GM18858 (cell line): ENCODE data around the gene CXorf65.

Experiments
- ATAC-seq: cut with Tn5 transposase; IDR thresholded peaks from one replicate; pipeline ENCODE4 v1.9.1; 2021; ENCODE audit not compliant: unreplicated experiment

Gene CXorf65

DNA sequence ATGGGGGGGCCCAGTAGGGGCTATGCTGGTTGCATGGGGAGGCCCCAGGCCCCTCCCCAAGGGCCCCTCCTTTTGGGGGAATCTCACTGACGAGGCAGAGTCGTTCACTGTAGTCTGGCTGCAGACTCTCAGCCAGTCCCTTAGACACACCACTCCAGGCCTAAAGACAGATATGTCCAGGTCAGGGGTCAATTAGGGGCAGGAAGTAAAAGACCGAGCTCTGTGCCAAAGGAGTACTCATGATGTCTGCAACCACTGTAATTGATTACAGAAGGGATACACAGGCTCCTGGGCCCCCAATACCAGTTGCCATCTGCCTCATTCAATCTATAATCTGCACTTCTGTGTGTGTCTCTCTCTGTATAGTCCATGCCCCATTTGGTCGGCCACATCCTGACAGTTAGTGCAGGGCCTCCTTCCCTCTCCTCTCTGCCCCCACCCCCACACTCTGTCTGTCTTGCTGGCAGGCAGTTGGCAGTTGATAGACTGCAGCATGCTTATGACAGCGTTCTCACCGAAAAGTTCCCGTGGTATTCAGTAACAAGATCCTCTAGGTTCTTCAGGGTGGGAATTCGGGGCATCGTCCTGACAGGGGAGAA is 1.3 kb upstream of the CXorf65 start:
- no peak for ATAC-seq

DNA sequence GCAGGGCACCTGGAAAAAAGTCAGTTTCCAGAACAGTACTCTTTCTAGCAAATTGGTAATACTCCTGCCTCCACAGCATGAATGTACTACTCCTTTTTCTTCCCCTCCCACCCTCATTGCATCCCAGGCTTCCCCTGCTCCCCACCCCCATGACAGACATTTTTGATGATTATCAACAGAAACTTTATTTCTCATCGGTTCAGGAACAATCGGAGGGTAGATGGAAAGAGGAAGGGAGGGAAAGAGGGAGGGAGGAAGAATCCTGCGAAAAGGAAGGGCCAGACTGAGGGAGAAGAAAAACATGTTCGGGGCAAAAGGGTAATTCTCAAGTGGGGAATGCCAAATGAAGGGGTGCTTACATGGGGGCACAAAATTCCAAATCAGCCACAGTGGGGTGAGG is 705 bp upstream of the CXorf65 start:
- no peak for ATAC-seq

DNA sequence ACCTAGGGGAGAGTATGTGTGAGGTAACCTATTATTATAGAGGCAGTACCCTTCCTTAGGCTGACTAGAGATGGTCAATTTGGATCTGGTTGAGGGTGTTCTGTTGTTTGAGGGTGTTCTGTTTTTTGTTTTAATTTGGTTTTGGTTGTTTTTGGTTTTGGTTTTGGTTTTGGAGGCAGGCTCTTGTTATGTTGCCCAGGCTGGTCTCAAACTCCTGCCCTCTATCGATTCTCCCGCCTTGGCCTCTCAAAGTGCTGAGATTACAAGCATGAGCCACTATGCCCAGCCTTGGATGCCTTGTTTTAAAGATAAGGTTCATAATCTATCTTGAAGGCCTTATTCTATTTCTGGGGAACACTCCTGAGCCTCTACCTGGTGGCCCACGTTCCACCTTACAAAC is 912 bp downstream of the CXorf65 start:
- no peak for ATAC-seq

DNA sequence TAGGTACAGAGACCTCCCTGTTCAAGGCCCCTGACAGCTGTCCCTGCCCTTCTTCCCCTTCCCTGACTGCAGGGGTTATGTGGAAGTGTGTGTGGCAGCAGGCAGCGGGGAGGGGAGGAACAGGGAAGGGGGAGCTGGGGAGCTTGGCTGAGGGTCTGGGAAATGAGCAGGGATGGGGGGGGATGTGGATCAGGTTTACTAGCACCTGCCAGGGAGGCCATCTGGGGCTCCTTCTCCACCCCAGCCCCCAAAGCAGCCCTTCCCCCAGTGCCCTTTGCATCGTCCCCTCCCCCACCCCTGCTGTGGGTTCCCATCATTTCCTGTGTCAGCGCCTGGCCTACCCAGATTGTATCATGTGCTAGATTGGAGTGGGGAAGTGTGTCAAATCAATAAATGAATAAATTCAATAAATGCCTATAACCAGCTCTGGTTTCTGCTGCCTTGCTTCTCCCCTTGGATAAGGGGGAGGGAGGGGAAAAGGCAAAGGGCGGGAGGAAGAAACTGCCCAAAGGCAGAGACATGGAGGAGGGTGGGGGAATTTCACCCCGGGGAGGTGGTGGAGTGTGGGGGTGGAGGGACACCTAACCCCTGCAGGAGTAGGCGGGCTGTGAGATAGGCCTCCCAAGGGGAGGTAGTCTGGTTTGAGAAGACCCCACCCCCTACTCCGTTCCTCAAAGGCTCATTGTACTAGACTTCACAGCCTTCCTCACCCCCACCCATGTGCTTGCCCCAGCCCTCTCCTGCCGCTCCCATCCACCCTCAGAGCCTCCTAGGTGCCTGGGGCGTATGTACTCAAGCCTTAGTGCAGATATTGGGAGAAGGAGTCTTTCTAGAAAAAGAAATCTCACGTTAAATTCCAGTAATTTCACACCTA is 3.2 kb downstream of the CXorf65 start:
- no peak for ATAC-seq

DNA sequence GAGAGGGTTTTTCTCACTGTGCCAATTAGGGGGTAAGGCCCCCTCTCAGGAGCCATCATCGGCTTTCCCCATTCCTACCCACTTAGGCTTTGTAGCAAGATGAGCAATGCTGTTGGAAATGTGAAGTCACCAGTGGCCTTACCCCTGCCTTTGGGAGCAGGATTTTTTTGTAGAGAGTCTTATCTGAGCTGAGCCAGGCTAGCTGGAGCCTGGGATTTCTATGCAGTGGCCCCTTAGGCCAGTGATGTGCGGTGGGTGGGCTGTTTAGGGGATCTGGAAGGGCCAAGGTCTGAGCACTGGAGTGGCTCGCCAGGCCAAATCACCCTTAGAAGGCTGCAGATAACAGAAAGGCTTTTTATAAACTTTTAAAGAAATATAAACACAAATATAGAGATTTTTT is 4.2 kb downstream of the CXorf65 start:
- ATAC-seq, result no peak

DNA sequence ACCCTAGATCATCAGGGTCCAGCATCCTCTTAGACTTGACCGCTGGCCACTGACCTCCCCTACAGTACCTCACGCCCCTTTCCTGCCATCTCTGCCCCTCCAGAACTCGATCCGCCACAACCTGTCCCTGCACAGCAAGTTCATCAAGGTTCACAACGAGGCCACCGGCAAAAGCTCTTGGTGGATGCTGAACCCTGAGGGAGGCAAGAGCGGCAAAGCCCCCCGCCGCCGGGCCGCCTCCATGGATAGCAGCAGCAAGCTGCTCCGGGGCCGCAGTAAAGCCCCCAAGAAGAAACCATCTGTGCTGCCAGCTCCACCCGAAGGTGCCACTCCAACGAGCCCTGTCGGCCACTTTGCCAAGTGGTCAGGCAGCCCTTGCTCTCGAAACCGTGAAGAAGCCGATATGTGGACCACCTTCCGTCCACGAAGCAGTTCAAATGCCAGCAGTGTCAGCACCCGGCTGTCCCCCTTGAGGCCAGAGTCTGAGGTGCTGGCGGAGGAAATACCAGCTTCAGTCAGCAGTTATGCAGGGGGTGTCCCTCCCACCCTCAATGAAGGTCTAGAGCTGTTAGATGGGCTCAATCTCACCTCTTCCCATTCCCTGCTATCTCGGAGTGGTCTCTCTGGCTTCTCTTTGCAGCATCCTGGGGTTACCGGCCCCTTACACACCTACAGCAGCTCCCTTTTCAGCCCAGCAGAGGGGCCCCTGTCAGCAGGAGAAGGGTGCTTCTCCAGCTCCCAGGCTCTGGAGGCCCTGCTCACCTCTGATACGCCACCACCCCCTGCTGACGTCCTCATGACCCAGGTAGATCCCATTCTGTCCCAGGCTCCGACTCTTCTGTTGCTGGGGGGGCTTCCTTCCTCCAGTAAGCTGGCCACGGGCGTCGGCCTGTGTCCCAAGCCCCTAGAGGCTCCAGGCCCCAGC is 5.7 kb downstream of the CXorf65 start:
- no peak for ATAC-seq

DNA sequence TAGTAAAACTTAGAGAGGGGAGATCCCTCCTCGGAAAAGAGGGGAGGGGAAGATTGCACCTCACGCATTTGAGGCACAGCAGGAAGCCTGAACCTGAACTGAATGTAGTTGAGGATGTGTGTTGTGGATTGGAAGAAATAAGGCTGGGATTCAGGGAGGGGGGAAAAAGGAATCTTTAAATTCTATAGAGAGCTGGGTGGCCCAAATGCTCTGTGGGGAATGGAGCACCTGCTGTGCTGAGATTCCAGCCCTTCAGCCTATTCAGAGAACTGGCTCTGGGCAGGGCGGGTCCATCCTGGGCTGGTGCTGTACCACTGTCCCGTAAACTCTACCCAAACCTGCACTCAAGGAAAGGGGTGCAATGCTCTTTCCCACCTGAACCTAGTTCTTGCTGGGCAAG is 6.8 kb downstream of the CXorf65 start:
- ATAC-seq, result no peak

DNA sequence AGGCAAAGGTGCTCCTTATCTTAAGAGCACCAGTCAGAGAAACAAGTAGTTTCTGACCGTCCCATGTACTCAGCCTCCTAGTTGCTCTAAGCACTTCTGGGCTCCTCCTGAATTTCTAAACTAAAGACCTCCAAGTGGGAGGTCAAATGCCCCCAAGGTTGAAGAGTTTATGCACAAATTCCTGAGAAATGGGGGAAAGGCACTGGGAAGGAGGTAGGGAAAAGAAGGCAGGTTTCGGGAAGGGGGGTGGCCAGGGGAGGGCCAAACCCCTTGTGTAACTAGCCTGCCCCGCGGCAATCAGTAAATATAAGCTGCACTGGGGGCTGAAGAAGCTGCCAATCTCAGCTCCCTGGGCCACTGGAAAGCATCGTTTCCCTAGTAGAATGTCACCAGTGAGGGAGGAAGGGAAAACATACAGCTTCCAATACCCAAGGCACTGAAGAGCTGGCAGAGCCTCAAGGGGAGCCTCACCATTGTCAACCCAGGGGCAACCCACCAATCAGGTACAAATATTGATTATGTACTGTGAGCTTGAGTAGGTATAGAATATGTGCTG is 7.5 kb downstream of the CXorf65 start:
- no peak for ATAC-seq

DNA sequence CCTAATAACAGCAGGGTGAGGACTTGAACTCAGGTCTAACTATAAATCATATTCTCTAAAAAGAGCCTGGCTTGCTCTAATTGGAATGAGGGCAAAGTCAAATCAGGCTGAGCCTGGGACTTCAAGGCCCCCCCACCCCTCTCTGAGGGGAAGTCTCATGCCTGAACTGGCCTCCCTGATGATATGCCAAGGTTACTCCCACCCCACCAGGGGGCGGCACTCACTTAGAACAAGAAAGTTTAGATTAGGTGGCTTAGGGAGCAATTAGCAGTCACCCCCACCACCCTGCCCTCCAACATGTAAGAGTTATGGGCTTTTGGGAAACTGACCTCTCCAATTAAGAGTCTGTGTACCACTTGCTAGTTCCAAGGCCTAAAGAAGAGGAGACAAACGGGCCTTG is 8.2 kb downstream of the CXorf65 start:
- ATAC-seq, result no peak

DNA sequence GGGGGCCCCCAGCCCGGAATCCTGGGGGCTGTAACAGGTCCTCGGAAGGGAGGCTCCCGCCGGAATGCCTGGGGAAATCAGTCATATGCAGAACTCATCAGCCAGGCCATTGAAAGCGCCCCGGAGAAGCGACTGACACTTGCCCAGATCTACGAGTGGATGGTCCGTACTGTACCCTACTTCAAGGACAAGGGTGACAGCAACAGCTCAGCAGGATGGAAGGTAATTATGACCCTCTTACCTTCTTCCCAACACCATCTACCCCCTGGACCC is 9.8 kb downstream of the CXorf65 start:
- no peak for ATAC-seq

DNA sequence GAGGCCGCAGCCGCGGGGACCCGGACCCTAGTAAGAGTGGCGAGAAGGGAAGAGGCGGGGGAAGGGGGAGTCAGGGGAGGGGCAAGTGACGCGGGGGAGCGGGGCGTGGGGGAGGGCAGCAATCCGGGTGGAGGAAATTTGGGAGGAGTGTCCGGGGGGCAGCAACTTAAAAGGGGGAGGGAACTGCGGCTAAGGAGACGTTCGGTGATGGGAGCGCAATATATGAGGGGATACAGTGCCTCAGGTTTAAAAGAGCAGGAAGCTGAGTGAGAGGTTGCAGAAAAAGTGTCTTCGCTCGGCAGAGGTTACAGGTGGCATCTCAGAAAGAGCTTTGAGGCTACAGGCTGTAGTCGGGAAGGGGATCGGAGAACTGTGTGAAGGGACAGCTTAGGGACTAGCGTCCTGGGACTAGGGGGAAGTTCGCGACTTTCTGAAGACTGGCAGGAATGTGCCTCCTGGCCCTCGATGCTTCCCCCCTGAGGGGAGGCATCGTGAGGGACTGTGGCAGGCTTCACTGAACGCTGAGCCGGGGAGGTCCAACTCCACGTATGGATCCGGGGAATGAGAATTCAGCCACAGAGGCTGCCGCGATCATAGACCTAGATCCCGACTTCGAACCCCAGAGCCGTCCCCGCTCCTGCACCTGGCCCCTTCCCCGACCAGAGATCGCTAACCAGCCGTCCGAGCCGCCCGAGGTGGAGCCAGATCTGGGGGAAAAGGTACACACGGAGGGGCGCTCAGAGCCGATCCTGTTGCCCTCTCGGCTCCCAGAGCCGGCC is 10.4 kb downstream of the CXorf65 start:
- no peak for ATAC-seq

DNA sequence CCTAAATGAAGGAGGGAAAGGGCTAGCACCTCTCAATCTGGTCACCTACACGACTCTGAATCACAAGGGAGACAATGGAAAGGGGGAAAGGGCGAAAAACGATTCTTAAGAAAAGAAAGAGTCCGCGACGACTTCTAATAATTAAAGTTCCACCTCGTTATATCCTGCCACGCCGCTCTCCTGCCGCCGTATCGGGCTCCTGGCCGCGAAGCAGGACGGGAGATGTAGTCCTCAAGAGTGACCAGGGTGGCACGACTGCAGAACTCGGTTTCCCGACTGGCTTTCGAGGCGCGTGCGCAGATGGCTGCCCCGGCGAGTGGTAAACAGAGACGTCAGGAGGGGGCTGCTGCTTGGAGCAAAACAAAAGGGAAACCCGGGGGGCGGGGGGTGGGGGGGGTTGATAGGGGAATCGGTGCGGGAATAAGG is 11.0 kb downstream of the CXorf65 start, which contains the start of gene FOXO4:
Gene FOXO4, plus strand, starts transcription at position 297 of the 426 bp plus-strand sequence. CDS start 678 bp downstream, outside the sequence.
- peak; percentile 84 for ATAC-seq

DNA sequence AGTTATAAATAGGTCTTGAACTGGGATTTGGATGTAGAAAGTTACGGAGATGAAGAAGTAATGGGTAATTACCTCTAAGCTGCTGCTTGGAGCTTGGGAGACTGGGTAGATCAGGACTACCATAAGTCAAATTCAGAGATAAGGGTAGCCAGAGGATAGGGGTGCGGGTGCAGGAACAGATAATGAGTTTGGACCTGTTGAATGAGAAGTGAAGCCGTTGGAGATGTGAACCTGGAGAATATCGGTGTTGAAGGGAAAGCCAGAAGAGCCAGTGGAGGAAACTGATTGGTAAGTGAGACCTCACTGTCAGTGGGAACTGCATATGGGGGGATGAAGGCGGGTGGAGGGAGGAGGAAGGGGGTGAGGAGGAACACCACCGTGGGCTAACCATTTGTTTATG is 11.5 kb downstream of the CXorf65 start:
- no peak for ATAC-seq

DNA sequence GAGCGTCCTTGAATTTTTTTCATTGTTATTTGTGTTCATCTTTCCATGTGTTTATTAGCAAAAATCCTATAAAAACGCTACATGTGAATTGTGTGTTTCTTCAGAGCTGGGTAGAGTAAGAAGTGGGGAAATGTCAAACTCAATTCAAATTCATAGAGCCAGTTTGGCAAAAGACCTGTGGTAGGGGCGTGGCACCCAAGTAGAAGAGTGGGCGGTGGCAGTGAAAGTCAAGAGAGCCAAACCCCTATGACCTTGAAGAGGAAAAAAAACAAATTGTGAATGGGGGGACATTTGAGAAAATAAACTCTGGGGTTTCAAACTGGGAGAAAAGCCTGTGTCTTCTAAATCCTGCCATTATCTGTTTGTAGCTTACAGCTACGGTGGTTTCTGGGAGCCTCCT is 15.3 kb downstream of the CXorf65 start:
- ATAC-seq, result no peak

DNA sequence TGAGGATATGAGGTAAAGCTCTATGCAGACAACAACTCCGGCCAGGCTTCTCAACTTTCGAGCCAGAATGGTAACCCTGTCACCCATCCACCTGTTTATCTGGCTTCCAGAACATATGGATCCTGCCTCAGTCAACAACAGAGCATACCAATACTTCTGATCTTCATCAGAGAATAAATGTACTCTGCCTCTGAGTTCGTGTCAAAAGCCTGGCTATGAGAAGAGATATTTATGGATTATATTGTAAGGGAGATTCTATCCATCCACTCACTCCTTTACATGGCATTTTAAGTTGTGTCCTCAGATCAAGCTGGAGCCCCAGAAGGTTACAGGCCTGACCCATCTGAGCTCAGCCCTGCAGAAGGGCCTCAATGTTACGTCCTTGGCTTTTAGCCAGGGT is 20.6 kb downstream of the CXorf65 start:
- no peak for ATAC-seq

DNA sequence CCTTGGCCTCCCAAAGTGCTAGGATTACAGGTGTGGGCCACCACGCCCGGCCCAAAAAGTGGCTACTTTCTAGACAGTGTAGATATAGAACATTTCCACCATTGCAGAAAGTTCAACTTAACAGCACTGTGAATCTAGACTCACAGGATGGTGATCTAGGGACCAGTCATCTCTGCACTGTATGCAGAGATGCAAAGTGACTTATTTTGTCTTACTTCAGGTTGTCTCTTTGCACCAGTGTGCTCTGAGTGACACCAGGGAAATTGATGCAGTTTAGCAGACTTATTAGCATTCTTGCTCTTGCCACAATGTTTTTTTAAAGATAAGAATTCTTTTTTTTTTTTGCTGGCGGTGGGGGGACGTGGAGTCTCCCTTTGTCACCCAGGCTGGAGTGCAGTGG is 23.7 kb downstream of the CXorf65 start:
- ATAC-seq, result no peak

DNA sequence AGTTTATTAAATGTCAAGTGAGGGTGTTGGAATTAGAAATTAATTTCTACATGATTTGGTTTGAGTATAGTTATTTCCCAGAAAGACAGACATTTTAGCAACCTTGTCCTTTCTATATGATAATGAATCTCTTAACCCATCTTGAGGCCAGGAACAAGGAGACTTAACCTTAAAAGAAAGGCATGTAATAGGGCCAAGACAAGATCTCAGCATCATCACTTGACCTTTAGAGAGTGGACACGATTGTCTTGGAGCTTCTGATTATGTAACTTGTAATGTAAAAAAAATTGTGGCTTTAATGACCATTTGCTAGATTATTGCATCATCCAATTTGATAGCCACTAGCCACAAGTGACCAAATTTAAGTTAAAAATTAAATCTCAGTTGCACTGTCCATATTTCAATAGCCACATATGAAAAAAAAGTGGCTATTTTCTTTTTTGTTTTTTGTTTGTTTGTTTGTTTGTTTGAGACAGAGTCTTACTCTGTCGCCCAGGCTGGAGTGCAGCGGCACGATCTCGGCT is 24.4 kb downstream of the CXorf65 start:
- ATAC-seq, result no peak

DNA sequence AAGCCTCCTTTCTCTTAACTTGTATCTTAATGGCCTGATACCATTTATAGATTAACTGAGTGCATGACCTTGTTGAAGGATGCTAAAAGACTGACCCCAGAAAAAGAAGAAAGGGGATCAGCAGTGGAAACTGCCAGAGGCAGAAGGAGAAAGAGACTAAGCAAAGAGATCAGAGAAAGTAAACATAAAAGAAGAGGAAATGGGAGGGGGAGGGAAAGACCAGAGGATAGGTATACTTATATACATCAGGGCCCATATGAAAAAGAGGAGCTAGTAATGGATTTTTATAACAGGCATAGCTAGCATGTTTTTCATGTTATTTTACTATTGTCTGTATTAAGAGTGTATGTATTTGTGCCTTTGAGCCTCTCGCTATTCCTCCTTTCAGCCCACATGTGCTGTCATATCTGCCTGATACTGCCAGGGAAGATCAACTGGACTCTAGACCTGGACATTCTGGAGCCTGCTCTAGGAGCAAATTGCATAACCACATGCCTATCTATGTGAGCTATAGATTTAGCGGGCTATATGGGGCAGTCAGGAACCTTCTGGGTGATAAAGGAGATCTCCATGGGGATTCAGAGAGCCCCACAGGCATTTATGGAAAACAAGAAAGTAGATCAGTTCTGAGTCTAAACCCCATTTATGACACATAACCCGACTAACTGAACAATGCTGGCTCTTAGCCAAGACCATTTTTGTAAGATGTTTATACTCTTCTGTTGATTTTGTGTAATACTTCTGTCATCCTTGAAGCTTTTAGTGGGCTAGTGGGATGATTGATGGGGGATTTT is 25.0 kb downstream of the CXorf65 start:
- no peak for ATAC-seq

DNA sequence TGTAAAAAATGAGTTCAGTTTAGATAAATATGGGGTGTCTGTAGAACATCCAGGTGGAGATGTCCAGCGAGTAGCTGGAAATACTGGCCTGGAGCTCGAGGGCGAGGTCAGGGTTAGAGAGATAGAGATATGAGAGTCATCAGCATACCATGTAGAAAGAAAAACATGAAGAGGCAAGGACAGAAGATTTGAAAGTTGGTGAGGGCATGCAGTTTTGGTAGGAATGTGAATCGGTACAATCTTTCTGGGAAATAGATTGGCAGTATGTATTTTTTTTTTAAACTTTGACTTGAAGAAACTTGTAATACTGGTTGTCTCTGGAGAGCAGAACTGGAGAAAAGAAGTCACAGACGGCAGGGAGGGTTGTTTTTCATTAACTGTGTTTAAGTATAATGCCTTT is 36.0 kb downstream of the CXorf65 start:
- no peak for ATAC-seq
